ENCODE data around the gene TFRC.
"Not testable (repeated sequence)": the region's sequence is repeated elsewhere in the genome, so short reads cannot be mapped to it uniquely, and the experiment has no call there.

Gene TFRC

DNA sequence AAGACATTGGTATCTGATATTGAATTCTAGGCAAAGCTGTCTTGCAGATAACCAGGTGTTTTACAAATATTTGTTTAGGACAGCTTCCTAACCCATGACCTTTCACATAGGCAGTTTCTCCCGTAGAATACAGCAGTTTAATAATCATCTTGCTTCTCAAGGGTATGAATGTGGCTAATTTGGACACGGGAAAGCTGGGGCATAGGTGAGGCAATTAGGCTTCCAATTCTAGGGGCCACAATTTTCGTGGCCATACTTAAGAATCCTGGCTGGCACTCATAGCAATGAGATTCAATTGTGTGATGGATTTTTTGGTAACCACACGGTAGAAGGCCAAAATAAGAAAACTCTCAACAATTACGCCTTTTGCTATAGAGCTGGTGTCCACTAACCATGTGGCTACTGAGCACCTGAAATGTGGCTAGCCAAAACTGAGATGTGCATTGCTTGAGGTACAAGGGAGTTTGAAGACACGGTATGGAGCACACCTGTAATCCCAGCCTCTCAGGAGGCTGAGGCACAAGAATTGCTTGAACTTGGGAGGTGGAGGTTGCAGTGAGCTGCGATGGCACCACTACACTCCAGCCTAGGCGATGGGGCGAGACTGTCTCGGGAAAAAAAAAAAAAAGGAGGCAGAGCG is 34.4 kb downstream of the TFRC start:
- no peak for DNase-seq

DNA sequence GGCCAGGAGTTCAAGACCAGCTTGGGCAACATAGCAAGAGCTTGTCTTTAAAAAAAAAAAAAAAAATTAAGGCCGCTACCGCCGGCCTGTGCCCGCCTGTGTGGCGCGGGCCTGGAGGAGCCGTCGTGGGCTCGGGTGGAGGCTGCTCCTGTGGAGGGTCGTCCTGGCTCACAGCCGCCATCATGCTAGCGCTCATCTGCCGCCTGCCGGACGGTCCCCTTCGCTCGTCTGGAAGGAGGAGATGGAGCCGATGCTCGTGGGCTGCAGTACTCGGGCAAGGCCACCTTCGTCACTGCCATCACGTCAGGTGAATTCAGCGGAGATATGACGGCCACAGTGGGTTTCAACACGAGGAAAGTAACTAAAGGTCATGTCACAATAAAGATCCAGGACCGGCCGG is 37.4 kb downstream of the TFRC start:
- DNase-seq = no peak

DNA sequence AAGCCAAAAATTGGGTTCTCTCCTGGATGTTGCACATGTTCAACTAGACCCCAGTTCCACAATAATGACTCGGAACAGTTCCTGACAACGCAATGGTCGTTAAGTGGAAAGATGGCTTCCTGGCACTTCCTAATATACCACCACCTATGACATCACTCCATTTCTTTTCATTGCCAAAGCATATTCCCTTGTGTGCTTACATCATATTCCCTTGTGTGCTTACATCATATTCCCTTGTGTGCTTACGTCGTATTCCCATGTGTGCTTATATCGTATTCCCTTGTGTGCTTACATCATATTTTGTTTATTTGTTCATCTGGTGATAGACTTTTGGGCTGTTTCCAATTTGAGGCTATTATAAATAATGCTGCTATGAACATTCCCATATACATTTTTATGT is 39.2 kb downstream of the TFRC start:
- no peak for DNase-seq

DNA sequence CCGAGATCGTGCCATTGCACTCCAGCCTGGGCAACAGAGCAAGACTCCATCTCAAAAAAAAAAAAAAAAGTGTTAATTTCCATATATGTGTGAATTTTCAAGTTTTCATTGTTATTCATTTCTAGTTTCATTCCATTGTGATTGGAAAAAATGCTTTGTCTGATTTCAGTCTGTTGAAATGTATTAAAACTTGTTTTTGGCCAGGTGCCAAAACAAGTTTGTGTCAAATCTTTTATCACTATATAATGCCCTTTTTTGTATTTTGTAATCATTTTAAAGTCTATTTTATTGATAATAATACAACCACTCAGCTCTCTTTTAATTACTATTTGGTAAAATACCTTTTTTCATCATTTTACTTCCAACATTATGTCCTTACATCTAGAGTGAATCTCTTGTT is 42.5 kb downstream of the TFRC start:
- DNase-seq = no peak

DNA sequence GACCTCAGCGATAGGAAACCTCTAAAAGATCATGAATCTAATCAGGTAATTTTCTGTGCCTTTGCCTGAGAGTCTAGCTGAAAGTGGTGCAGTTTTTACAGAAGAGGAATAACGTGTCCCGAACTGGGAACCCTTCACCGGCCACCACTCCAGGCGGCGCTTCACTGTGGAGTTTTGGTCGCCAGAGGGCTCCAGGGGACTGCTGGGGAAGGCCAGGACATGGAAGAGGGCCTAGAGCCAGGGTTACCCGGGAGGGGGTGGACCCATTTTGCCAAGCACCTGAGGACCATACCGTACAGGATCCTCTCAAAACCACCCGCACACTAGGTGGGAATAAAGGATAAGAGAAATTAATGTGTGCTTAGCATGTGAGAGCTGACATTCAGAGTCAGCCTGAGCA is 55.8 kb downstream of the TFRC start:
- DNase-seq = not testable (repeated sequence)

DNA sequence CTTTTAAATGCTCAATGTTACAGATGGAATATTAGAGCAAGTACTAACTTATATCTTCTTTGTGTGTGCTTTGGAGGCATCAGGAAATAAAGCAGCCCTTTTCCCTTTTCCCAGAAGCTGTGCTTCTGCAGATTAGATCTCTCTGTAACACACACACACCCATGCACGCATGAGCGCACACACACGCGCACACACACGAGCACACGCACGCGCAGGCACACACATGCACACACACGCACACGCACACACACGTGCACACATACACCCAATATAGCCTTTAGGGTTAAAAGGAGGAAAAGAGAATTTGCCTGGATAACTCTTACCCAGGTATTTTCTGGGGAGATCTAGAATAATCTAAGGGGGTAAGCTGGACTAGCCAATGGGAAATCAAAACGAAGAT is 56.9 kb downstream of the TFRC start:
- no peak for DNase-seq

DNA sequence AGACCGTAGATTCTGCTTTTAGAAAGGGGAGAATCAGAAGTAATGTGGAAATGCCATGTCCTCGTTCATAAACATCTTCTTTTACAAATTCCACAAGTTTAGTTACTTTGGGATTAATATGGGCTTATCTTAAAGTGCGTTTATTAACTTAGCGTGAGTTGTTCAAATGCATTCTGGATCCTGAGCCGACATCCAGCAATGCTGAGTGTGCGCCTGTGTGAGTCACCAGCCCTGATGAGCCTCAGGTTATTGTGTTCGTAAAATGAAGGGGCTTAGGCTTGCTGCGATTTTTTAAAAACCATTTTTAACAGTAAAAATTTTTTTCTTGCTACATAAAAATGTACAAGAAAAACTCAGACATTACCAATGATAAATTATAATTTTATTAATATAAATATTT is 57.9 kb downstream of the TFRC start:
- DNase-seq = no peak

DNA sequence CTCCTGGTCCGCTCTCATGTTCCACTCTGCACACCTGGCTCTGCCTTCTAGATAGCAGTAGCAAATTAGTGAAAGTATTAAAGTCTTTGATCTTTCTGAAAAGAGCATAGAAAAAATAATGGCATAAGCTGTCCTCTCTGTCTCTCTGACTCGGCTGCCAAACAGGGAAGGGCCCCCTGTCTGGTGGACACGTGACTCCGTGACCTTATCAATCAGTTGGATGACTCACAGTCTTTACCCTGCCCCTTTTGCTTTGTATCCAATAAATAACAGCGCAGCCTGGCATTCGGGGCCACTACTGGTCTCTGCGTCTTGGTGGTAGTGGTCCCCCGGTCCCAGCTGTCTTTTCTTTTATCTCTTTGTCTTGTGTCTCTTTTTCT is 59.4 kb downstream of the TFRC start:
- not testable (repeated sequence) for DNase-seq

DNA sequence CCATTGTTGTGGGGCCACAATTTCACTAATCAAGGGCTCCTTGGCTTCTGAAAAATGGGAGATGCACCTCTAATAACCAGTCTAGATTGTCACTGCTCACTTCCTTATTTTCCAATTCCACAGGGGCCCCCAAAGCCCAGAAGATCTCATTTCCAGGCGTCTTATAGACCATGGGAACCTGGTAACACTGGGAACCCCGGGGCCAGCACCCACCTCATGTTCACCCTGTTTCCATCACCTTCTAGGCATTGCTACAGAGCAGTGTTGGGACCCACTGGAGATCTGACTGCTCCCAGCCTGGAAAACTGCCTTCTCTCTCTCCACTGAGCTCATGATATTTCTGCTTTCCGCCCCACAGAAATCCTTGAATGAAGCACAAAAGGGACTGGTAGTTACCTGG is 61.5 kb downstream of the TFRC start:
- no peak for DNase-seq

DNA sequence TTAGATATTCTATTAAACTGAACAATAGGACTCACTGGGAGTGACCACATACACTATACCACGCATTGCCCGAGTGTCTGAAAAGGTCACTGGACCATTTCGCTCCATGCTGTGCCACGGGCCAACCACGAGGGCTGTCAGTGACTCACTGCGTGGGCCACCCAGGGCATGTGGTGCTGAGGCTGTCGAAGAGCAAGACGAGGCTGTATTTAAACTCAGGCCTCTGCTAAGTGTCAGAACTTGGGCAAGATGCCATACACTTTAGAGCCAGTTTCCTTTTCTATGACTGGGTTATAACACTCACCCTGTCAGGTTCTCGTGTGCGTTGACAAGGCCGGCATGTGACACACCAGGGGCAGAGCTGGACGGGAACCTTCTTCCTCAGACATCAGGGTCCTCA is 62.3 kb downstream of the TFRC start:
- DNase-seq = not testable (repeated sequence)

DNA sequence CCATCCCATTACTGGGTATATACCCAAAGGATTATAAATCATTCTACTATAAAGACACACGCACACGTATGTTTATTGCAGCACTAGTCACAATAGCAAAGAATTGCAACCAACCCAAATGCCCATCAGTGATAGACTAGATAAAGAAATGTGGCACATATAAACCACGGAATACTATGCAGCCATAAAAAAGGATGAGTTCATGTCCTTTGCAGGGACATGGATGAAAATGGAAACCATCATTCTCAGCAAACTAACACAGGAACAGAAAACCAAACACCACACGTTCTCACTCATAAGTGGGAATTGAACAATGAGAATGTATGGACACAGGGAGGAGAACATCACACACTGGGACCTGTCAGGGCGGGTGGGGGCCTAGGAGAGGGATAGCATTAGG is 63.7 kb downstream of the TFRC start:
- not testable (repeated sequence) for DNase-seq

DNA sequence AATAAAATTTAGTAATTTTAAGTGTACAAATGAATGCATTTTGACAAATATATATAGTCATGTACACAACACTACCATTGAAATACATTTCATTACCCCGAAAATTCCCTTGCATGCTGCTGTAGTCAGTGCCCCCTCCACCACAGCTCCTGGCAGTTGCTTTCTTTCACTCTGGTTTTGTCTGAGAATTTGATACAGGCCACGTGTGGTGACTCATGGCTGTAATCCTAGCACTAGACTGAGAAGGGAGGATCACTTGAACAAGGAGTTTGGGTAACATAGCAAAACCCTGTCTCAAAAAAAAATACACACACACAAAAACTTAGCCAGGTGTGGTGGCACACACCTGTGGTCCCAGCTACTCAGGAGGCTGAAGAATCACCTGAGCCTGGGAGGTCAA is 65.4 kb downstream of the TFRC start:
- DNase-seq = no peak

DNA sequence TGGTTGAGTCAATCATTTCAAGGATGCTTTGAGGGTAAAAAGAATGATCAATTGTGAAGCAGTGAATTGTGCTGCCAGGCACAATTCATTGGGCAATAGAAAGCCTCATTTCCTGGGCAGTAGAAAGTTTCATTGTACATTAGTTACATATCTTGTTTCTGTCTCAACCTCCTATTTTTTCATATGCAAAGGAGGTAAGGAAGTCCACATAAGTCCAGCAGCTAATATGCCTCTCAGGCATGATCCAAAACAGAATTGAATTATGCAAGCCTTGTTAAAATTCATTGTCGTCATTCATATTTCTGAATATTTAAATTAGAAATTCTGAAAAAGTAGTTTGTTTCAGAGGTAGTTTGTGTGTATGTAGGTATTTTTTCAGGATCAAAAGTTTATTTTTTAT is 65.8 kb downstream of the TFRC start:
- no peak for DNase-seq

DNA sequence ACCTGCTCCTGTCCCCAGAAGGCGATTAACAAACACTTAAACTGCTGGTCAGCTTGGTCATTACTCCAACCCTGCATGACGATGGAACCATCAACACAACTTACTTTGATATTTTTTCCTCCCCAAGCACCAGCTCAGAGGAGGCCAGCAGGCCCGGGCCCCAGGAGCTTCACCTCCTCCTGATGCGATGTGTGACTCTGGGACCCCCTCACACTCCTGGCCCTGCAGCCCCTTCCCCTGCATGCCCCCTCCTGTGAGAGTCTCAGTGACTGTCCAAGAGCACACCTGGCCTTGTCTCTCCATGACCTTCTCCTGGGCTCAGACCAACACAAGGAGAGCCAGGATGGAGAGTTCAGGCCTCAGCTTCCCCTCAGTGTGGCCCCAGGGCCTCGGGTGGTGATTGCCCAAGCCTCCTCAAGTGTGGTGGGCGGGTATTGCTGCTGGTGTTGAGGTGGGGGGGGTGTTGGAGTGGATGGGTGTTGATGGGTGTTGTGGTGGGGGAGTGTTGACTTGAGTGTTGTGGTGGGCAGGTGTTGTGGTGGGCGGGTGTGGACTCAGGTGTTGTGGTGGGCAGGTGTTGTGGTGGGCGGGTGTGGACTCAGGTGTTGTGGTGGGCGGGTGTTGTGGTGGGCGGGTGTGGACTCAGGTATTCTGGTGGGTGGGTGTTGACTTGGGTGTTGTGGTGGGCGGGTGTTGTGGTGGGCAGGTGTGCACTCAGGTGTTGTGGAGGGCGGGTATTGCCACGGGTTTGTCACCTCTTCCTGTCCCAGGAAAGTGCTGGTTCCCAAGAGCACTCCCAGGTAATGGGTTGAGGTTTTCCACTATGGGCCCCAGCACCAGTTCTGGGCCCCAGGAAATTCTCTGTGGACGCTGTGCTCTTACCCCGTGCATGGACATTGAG is 68.1 kb downstream of the TFRC start:
- no peak for DNase-seq

DNA sequence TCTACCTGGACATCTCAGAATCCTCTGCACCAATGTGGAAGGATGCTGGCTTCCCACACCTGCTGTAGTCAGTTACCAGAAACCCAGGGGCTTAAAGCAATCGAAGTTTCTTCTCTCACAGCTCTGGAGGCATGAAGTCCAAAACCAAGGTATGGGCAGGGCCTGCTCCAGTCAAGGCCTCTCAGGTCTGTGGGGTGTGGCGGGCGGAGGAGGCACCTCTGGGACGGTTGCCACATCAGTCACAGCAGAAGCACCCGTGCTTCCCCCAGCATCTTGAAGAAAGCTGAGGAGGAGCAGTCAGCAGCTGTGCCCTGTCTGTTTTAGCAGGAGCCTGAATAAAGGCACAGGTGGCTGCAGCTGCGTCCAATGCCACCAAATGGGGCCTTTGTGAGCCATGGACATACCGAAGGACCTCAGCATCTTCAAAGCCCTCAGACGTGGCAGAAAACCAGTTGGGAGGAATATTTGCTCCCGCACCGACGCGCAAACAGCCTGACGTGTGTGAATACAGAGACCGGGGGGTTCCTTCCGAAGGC is 68.9 kb downstream of the TFRC start:
- DNase-seq = no peak

DNA sequence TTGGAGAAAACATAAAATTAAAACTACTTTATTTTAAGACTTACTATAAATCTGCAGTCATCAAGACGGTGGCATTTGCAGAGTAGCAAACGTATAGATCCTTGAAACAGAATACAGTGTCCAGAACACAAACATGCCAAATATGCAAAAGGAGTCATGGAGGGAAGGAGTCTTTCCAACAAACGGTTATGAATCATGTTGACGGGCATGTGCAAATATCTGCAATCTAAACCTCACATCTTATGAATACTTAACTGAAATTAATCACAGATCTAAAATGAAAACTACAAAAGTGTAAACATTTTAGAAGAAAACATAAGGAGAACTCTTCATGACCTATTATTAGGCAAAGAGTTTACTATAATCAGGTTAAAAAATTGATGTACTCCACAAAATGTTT is 69.4 kb downstream of the TFRC start:
- DNase-seq = no peak

DNA sequence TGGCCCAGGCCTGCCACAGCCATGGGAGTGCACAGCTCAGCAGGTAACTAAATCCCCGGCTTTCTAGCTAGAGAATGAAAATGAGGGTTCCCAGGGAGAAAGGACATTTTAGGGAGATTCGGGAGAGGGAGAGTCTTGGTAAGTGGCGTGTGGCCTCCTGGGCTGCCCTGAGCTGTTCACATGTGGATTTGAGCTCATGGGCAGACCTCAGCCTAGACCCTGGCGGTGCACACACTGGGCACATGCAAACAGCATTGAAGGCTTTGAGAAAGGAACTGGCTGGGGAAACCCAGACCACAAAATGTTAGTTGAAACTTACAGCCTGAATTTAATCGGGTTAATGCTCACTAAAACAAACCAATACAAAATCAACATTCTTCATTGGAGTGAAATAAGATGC is 72.4 kb downstream of the TFRC start:
- no peak for DNase-seq

DNA sequence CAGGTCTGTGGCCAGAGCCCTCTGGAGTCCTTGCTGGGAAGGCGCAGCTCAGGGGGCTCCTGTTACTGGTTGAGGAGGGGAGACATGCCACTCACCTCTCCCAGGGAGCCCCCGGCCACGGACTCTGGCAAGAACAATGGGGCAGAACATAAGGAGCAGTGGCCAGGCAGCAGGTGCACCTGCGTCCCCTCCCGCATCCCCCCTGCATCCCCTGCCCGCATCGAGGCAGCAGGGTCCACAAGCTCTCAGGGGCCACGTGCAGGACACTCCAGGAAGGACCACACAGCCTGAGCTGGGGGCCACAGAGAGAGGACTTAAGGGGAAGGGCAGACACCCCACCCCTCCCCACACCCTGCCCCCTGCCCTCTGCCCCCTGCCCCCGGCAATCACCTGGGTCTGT is 73.0 kb downstream of the TFRC start:
- DNase-seq = no peak

DNA sequence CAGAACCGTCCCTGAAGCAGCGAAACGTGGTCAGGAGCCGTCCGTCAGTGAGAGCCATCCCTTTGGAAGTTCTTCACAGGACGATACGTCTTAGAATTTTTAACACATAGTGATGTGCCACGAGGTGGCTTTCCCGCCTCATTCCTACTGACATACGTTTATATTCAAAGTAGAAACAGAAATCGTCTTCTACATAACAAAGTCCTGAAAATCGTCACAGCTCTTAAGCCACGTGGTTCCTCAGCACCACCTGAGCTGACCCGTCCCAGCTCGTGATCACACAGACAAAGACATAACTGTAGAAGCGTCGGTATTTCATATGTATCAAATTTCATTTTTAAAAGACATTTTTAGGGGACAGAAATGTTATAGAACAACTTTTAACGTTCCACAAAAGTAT is 73.5 kb downstream of the TFRC start:
- DNase-seq = no peak

DNA sequence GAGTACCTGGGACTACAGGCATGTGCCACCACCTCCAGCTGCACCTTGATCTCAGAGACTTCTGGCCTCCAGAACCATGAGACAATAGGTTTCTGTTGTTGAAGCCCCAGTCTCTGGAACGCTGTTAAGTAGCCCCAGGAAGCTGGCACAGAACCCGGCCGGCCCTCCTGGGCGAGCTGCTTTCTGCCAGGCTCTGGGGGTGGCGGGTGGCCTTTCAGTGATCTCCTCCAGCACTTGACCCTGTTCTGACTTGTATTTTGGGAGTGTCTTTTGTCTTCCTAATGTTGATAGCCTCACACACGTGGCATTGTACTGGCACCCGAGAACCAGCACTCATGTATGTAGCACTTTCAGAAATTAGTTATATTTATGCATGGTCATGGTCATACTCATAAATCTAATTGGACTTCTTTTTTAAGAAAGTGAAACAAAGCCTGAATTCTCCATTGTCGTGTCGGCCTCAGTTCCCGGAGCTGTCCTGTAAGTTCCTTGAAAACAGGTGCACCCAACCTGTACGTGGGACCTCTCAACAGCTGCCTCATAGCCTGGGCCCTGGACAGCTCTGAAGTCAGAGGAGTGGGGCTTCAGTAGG is 74.0 kb downstream of the TFRC start:
- DNase-seq = no peak

DNA sequence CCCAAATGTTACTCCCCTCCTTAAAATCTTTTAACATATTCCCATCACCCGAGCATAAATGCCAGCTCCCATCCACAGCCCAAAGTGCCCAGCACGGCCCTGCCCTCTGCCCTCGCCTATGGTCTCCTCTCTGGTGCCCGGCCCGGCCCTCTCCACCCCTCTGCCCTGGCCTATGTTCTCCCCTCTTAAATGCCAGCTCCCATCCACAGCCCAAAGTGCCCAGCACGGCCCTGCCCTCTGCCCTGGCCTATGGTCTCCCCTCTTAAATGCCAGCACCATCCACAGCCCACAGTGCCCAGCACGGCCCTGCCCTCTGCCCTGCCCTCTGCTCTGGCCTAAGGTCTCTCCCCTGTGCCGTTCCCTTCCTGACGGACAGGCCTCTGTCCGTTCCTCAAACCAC is 76.6 kb downstream of the TFRC start:
- DNase-seq = not testable (repeated sequence)

DNA sequence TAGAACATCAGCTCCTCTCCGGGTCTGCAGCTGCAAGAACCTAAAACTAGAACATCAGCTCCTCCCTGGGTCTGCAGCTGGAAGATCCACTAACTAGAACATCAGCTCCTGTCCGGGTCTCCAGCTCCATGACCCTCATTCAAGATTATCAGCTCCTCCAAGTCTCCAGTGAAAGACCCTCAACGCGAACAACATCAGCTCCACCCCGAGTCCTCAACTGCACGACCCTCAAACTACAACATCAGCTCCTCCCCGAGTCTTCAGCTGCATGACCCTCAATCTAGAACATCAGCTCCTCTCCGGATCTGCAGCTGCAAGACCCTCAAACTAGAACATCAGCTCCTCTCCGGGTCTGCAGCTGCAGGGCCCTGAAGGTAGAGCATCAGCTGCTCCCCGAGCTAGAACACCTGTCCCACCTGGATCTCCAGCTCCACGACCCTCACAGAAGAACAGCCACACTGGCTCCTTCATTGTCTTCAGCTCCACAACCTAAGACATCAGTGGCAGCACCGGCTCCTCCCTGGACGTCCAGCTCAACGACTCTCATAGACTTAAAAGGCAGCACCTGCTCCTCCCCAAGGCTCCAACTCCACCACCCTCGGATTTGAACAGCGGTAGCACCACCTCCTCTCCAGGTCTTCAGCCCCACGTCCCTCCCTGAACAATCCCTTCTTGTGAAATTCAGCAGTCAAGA is 77.4 kb downstream of the TFRC start:
- DNase-seq = not testable (repeated sequence)

DNA sequence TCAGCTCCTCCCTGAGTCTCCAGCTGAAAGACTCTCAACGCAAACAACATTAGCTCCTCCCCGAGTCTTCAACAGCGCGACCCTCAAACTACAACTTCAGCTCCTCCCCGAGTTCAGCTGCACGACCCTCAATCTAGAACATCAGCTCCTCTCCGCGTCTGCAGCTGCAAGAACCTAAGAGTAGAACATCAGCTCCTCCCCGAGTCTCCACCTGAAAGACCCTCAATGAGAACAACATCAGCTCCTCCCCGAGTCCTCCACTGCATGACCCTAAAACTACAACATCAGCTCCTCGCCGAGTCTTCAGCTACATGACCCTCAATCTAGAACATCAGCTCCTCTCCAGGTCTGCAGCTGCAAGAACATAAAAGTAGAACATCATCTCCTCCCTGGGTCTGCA is 78.3 kb downstream of the TFRC start:
- no peak for DNase-seq
